Natural killer cell (primary cell): ENCODE data around the gene UGT3A1. TPM values are rescaled to one million over a fixed set of nuclear protein-coding genes. Genes with fewer than 3 reads are reported as not detected.
A peak's percentile ranks its signal among the peaks of the same experiment; 100 is the strongest.

Experiments used
- ATAC-seq, 3 donors: fragments of 150-1000 bp in 2 of 3; fragments of 200-7000 bp in 1 of 3; cut with Tn5 transposase; 1 replicate in 1 of 3; 2 replicates in 2 of 3; pipeline ENCODE4 v1.10.0; 2021; ENCODE audit warnings: mild to moderate bottlenecking in 2 of 3, moderate library complexity in 2 of 3
- DNase-seq, 2 donors: peaks; one replicate each; pipeline versions ENCODE4 v3.0.0 to v3.0.0-alpha.2; 2013 to 2021; ENCODE audit warnings: mixed read lengths in 1 of 2
- H3K27ac ChIP-seq: one replicate; pipeline ENCODE4 v1.5.1; 2013; ENCODE audit warnings: mild to moderate bottlenecking, low read length
- H3K27me3 ChIP-seq: one replicate; pipeline ENCODE4 v1.6.1; 2013; ENCODE audit warnings: low read length; ENCODE audit not compliant: control insufficient read depth, insufficient read depth
- H3K36me3 ChIP-seq: one replicate; pipeline ENCODE4 v1.6.1; 2013; ENCODE audit warnings: low read length; ENCODE audit not compliant: control insufficient read depth, insufficient read depth
- H3K4me1 ChIP-seq: one replicate; pipeline ENCODE4 v1.6.1; 2013; ENCODE audit warnings: low read length; ENCODE audit not compliant: control insufficient read depth, insufficient read depth
- H3K4me3 ChIP-seq: one replicate; pipeline ENCODE4 v1.5.1; 2013; ENCODE audit warnings: low read length
- H3K9me3 ChIP-seq: one replicate; pipeline ENCODE4 v1.6.1; 2013; ENCODE audit warnings: low read length; ENCODE audit not compliant: control insufficient read depth, insufficient read depth
- H3K27ac Mint-ChIP-seq, 2 donors: one replicate each; pipeline ENCODE4 v1.8.0; 2022; ENCODE audit warnings: mild to moderate bottlenecking in 2 of 2, mixed read lengths in 2 of 2, moderate library complexity in 1 of 2
- H3K27me3 Mint-ChIP-seq, 2 donors: one replicate each; pipeline ENCODE4 v1.8.0; 2022; ENCODE audit warnings: low read depth in 2 of 2, mixed read lengths in 2 of 2
- H3K36me3 Mint-ChIP-seq: one replicate; pipeline ENCODE4 v1.8.0; 2022; ENCODE audit warnings: mixed read lengths
- H3K4me1 Mint-ChIP-seq, 2 donors: one replicate each; pipeline ENCODE4 v1.8.0; 2022; ENCODE audit warnings: mixed read lengths in 2 of 2
- H3K4me3 Mint-ChIP-seq: one replicate; pipeline ENCODE4 v1.8.0; 2022; ENCODE audit warnings: mild to moderate bottlenecking, moderate library complexity, mixed read lengths
- H3K9me3 Mint-ChIP-seq, 2 donors: one replicate each; pipeline ENCODE4 v1.8.0; 2022; ENCODE audit warnings: mixed read lengths in 2 of 2
- WGBS: methylation state at CpG from one replicate; pipeline ENCODE4 v1.1.7; 2013; ENCODE audit warnings: missing lambda C conversion rate; ENCODE audit not compliant: insufficient coverage; 5-methylcytosine and 5-hydroxymethylcytosine counted together
- intact Hi-C: fragments of 100-400 bp; cut with micrococcal nuclease; formaldehyde crosslinking; loops from one replicate; pipeline ENCODE4 v1.14.2; 2022
- total RNA-seq, 4 donors: library from RNA; stranded (reverse); fragments of 120-200 nt in 1 of 4; gene quantifications; one replicate each; pipeline versions ENCODE4 v1.2.3 to v1.2.4, GENCODE V29; 2013 to 2022
- TF ChIP-seq, protein P1 (sequence below): fragments of 200-600 bp; IDR thresholded peaks from one replicate; pipeline ENCODE4 v1.8.0; 2022; ENCODE audit warnings: antibody characterized with exemption

The UGT3A1 gene
- total RNA-seq, 3 donors from 2014 or later (not counting 1 experiment from before 2014, with no cell fraction given) = not detected

DNA sequence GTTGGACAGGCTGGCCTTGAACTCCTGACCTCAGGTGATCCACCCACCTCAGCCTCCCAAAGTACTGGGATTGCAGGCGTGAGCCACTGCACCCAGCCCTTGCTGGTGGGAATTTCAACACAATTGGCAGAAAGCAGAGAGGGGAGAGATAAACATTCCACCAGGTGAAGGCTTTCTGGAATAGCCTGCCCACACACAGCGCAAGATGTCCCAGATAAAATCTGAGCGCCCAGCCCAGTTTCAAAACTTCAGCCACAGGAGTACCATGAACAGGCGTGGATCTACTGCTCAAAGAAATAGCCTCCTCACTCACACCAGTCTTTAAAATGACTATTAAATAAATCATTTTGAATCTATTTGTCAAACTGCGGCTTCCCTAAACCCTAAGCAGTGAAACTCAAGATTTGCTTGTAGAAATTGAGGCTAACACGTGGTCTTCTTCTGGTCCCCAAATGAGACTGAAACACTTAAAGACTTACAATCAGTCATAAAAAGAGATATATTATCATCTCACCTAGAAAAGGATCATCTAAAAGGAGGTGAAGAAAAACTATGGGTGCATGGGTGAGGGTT, 87.5 kb downstream of the UGT3A1 start:
- no peaks in the 10 kb centered on the region for H3K36me3 ChIP-seq
- peaks cover 14% of the 10 kb centered on the region for H3K4me1 ChIP-seq
- H3K27ac ChIP-seq = no peak overlapping the region
- Mint-ChIP-seq H3K4me1 (peaks cover 8 to 12% of the 10 kb centered on the region in 2 donors), H3K27me3 (peaks cover 3 to 9% of the 10 kb centered on the region in 2 donors), H3K9me3 (no peaks in the 10 kb centered on the region), H3K4me3 (no peak overlapping the region), H3K36me3 (no peaks in the 10 kb centered on the region), H3K27ac (no peak overlapping the region)
- WGBS = 63% methylated on average over 6 of the region's 6 CpGs
- no peaks in the 10 kb centered on the region for H3K27me3 ChIP-seq
- no peak for DNase-seq
- no peak overlapping the region for H3K4me3 ChIP-seq
- ATAC-seq = no peak
- TF ChIP-seq, protein P1, sequence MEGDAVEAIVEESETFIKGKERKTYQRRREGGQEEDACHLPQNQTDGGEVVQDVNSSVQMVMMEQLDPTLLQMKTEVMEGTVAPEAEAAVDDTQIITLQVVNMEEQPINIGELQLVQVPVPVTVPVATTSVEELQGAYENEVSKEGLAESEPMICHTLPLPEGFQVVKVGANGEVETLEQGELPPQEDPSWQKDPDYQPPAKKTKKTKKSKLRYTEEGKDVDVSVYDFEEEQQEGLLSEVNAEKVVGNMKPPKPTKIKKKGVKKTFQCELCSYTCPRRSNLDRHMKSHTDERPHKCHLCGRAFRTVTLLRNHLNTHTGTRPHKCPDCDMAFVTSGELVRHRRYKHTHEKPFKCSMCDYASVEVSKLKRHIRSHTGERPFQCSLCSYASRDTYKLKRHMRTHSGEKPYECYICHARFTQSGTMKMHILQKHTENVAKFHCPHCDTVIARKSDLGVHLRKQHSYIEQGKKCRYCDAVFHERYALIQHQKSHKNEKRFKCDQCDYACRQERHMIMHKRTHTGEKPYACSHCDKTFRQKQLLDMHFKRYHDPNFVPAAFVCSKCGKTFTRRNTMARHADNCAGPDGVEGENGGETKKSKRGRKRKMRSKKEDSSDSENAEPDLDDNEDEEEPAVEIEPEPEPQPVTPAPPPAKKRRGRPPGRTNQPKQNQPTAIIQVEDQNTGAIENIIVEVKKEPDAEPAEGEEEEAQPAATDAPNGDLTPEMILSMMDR = no peak
- peaks cover 3% of the 10 kb centered on the region for H3K9me3 ChIP-seq
- intact Hi-C loops = no loop called here

DNA sequence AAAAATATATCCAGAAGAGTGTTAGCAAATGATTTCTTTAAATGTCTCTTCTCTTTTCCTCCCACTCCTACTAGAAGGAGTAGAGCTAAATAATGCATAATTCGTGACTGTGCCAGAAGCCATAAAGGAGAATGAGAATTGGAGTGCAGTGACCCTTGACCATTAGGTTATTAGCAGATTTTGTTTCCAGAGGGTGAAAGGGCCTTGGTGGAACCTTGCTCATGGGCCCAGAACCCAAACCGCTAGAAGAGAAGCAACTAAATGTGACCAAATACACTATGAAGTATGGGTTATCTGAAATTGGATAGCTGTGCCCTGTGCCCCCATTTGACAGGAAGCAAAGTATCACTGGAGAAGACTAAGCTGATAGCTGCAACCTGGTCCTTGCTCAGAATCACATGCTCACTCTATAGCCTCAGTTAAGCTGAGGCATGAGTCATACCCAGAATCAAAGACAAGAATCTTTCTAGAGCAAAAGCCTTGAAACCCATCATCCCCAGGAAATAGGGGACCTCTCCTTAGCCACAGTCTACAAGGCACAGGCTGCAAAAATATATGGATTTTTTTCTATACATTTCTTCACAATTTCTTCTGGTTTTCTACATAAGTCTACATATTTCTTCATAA, 89.0 kb downstream of the UGT3A1 start:
- H3K4me1 Mint-ChIP-seq = peaks cover 8 to 12% of the 10 kb centered on the region in 2 donors
- peaks cover 3 to 9% of the 10 kb centered on the region in 2 donors for H3K27me3 Mint-ChIP-seq
- H3K27ac Mint-ChIP-seq = no peak overlapping the region
- Histone ChIP-seq H3K9me3 (peaks cover 3% of the 10 kb centered on the region), H3K4me3 (no peak overlapping the region), H3K27me3 (no peaks in the 10 kb centered on the region), H3K4me1 (peaks cover 14% of the 10 kb centered on the region), H3K36me3 (no peaks in the 10 kb centered on the region), H3K27ac (no peak overlapping the region)
- intact Hi-C loops = no loop called here
- 91% methylated on average over 2 of the region's 2 CpGs for WGBS
- H3K9me3 Mint-ChIP-seq = no peaks in the 10 kb centered on the region
- TF ChIP-seq, protein P1 = no peak
- no peak overlapping the region for H3K4me3 Mint-ChIP-seq
- ATAC-seq = no peak
- H3K36me3 Mint-ChIP-seq = no peaks in the 10 kb centered on the region
- DNase-seq = peak in 1 of 2 donors; percentile 36

Other genes starting within 250 kb of the UGT3A1 start
- gene IL7R, start 134.5 kb downstream of the UGT3A1 start, total RNA-seq = 10 to 100 TPM; 22.0 to 42.7 (median 30.4) TPM
- not detected for gene CAPSL, start 52.8 kb downstream of the UGT3A1 start, total RNA-seq
- gene UGT3A2, start 75.5 kb upstream of the UGT3A1 start, total RNA-seq = under 1 TPM in 2 of 3 donors, not detected in 1; 0.25 TPM
- gene LMBRD2, start 160.5 kb upstream of the UGT3A1 start, total RNA-seq = 1 to 10 TPM; 6.9 to 9.8 (median 9.6) TPM
- gene SKP2, start 160.7 kb upstream of the UGT3A1 start, total RNA-seq = 10 to 100 TPM; 12.0 to 20.5 (median 15.0) TPM